ENCODE results near the gene TMEM233.

The TMEM233 gene

DNA sequence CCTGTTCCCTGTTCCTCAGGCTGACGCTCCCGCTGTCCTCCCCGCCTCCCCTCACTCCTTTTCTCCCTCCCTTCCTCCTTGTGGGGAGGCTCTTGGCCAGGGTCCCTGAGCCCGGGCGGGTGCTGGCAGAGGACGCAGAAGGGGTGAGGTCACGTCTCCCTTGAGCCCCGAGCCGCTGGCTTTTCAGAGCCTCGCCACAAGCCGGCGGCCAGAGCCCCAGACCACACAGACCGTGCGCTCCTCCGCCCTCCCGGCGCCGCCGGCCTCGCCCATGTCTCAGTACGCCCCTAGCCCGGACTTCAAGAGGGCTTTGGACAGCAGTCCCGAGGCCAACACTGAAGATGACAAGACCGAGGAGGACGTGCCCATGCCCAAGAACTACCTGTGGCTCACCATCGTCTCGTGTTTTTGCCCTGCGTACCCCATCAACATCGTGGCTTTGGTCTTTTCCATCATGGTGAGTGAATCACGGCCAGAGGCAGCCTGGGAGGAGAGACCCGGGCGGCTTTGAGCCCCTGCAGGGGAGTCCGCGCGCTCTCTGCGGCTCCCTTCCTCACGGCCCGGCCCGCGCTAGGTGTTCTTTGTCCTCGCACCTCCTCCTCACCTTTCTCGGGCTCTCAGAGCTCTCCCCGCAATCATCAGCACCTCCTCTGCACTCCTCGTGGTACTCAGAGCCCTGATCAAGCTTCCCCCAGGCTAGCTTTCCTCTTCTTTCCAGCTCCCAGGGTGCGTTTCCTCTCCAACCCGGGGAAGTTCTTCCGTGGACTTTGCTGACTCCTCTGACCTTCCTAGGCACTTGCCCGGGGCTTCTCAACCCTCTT, at the start of gene TMEM233:
Gene TMEM233 (plus strand): TSS at position 197 of the 821 bp plus-strand sequence. CDS start 75 bp downstream, at position 272.
- DNase-seq = no peak

DNA sequence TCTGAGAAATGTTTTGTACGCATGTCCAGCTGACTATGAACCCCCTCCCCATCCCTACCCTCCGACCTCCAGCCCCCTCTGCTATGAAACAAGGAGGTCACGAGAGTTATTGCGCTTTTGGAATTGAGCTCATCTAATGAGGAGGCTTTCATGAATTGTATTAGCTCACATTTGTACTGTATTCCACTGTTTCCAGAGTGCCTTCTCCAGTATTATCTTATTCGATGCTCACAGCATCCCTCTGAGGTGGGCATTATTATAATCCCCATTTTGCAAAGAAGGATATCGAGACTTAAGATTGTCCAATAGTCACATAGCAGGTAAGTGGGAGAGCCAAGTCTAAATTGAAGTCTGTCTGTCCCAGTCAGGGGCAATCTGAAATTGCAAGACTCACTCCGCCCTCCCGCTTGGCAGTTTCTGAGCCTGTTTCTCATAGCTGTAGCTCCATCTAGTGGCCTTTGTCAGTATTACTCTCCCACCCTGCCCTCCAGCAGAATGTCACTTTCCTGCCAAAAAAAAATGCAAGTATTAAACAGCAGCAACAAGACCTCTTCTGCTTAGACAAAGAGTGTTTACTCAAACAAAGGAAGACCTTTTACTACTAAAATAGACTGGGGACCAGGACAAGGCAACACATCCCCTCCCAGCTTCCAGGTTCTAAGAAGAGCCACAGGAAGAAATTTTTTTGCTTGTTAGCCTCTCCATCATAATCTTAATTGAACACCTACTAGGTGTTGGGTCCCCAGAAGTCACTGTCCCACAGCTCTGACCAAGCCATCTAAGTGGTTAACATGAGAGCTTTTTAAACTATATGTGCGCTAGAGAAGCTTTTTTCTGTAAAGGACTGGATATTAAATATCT, 48.6 kb upstream of the TMEM233 start:
- DNase-seq = peak; percentile 24 to 27

DNA sequence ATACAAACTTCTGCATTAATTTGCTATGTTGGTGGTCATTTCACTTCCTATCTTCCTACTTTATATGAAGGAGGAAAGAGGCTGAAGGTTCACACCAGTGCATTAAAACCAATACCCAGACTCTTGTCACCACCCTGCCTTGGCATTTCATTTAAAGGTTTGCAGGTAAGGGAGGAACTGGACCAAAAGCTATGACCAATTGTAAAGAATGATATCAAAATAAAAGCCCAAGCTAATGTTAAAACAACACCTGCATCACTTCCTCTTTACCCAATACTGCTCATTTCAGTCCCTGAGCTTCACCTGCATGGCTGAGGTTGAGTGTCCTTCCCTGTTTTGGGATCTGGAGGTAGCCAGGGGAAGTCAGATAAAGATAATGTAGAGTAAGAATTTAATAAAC, 47.2 kb upstream of the TMEM233 start:
- no peak for DNase-seq

- DNase-seq = no peak
Observed at GRCh38 chr12:119547001-119547400, 46.6 kb upstream of the TMEM233 start.

GRCh38 chr12:119556854-119557253, 36.7 kb upstream of the TMEM233 start:
- no peak for DNase-seq

DNA sequence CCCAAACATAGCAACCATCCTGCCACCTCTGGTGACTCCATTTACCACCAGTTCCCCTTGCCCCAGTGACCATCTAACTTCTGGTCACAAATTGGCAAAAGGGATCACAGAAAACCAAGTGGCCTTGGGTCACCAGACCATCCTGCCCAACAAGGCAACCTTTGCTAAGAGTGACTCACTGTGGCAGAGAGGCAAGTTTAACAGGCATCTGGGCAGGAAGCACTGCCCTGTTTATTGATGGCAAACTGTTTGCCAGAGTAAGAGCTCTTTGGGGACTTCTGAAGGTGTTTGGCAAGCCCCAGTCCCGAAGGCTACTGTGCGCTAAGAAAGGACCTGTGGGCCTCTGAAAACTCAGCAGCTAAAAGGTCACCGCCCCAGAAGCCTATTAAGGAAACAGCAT, 28.2 kb upstream of the TMEM233 start:
- no peak for DNase-seq

- no peak for DNase-seq
Observed at GRCh38 chr12:119570771-119571170, 22.8 kb upstream of the TMEM233 start.

- no peak for DNase-seq
Observed at GRCh38 chr12:119573086-119573485, 20.5 kb upstream of the TMEM233 start.

DNA sequence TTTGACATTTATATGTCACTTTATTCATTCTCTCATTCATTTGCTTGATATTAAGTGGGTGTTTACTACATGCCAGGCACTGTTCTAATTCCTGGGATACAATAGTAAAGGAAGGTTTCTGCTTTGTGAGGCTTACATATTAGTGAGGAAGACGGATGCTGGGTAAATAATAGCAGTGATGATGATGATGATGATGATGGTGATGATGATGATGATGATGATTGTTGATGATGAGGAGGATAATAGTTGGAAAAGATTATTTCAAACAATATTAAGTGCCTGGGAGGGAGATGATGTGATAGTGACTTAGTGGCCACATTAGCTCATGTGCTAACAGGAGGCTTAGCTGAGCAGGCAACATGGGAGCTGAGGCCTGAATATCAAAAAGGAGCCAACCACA, 19.3 kb upstream of the TMEM233 start:
- DNase-seq = no peak

DNA sequence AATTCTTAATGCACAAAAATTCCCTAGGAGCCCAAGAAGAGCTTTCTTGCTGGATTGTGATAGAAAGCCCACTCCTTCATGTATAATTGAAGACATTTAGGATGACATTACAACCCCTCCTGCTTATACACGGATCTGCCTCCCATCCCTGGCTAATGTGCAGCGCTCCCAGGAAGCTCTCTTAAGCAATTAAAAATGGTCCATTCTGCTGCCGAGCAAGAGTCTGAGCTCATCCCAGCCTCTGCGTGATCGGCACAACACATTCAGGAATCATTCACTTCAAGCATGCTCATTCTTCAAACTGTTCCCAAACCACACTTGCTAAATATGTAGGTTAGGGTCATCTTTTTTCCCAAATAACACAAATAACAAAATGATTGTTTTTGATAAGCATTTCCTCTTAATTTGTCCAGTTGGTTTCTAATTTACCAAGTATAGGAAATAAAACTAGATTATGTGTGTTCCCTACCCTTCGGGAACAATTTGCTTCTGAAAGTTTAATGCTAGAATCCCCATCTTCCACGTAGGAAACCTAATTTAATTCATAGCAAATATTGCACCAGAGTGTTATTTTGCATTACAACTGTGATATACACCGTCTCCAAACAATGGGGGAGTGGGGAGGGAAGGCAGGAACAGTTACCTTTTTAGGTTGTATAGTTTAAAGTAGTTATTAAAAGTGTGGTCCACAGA, 17.3 kb upstream of the TMEM233 start:
- DNase-seq = no peak

- no peak for DNase-seq
Observed at GRCh38 chr12:119576915-119577314, 16.7 kb upstream of the TMEM233 start.

DNA sequence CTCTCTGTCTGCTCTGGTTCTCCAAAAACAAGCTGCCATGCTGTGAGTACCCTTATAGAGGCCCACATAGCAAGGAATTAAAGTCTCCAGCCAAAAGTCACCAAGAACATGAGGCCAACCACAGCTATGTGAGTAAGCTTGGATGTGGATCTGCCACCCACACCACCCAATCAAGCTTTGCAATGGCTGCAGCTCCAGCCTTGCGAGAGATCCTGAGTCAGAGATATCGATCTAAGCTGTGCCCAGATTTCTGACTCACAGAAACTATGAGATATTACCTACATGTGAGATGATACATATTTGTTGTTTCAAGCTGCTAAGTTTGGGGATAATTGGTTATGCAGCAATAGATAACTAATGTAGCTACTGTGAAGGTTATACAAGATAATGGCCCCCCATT, 15.5 kb upstream of the TMEM233 start:
- no peak for DNase-seq

GRCh38 chr12:119589097-119589496, 4.5 kb upstream of the TMEM233 start:
- DNase-seq = no peak

- DNase-seq = no peak
Observed at GRCh38 chr12:119589634-119590033, 3.9 kb upstream of the TMEM233 start.

DNA sequence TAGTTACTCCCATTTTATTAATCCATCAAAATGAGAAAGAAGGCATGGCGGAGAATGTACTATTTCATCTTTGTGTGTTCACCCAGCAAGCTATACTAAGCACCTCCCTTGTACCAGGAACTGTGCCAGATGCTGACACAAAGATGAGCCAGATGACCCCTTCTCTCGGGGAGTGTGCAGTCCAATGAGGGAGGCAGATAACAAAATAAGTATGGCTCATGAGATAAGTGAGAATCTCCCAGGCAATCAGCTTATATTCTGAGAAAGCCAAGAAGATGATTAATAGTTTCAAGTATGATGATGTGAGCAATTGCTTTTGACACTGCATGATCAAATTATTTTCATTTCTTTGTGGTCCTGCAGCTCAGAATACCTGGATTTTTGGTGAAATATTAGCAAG, 1.3 kb upstream of the TMEM233 start:
- no peak for DNase-seq

- no peak for DNase-seq
Observed at GRCh38 chr12:119594399-119594730, 791 bp downstream of the TMEM233 start.

DNA sequence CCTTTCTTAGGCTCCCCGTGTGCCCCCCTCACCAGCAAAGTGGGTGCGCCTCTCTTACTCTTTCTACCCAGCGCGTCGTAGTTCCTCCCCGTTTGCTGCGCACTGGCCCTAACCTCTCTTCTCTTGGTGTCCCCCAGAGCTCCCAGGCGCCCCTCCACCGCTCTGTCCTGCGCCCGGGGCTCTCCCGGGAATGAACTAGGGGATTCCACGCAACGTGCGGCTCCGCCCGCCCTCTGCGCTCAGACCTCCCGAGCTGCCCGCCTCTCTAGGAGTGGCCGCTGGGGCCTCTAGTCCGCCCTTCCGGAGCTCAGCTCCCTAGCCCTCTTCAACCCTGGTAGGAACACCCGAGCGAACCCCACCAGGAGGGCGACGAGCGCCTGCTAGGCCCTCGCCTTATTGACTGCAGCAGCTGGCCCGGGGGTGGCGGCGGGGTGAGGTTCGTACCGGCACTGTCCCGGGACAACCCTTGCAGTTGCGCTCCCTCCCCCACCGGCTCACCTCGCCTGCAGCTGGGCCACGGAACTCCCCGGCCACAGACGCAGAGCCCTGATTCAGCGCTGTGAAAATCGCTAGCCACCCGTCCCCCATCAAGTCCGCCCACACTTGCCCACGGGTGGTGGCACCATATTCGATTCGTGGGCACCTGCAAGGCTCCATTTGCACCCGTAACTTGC, 1.3 kb downstream of the TMEM233 start:
- DNase-seq = no peak

DNA sequence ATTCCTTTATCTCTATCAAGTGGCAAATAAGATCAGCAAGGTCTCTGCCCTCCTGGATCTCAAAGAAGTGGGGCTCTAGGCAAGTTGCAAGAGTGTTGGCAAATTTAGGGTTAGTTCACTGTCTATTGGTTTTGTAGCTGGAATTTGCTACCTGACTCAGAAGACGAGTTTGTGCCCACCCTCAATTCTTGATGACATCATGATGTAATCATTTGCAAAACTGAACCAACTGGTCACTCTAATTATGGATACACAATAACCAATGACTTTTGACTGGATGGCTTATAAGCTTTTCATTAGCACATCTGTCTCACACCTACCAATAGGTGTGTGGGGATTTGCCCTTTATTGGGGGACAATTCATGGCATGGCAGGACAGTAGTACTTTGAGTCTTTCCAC, 4.6 kb downstream of the TMEM233 start:
- DNase-seq = no peak

DNA sequence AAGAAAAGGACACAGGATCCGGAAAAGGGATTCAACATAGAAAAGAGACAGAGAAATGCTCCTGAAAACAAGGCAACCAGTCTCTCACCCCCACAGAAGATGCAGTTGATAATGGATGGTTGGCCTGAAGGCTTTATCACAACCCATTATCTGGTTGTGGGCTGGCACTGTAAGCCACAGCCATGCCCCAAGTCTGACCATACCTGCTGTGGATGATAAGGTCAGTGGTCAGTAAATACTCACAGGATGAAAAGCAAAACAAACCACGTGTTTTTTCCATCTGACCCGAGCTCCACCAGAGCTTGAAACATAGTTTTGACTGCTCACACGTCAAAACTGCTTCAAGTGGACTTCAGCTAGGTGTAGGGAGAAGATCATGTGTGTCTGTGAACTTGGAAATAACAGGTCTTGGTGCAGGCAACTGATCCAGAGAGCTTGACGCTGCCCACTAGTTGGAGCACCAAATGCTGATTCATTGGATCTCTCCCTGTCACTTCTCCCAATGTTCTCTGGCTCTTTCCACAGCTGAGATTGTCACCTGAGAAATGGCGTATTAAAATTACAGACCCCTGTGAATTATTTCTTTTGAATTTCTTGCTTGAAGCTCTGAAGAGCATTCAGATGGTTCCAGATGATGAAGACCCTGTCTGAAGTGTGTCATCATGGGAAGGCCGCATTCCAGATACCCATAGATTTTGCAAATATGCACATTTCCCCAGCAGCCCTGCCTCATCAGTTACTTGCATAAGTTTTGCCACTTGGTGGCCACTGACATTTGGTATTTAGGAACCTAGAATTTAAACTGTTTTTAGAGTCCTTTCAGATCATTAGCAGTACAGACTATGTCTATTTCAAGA, 8.5 kb downstream of the TMEM233 start:
- DNase-seq = no peak

GRCh38 chr12:119602734-119603094, 9.1 kb downstream of the TMEM233 start:
- no peak for DNase-seq

- no peak for DNase-seq
Observed at GRCh38 chr12:119603767-119604166, 10.2 kb downstream of the TMEM233 start.

DNA sequence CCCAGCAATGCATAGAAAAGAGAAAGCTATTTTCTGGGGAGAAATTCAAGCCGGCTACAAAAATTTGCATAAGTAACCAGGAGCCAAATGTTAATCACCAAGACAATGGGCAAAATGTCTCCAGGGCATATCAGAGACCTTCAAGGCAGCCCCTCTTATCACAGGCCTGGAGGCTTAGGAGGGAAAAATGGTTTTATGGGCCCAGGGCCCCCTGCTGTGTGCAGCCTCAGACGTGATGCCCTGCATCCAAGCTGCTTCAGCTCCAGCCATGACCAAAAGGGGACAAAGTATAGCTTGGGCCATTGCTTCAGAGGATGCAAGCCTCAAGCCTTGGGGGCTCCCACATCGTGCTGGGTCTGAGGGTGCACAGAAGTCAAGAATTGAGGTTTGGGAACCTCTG, 15.8 kb downstream of the TMEM233 start:
- no peak for DNase-seq

All from stimulated activated CD4-positive, alpha-beta T cell treated with anti-CD3 and anti-CD28 coated beads, Interleukin-4, amount 100 ng/mL, for 4 hours (primary cell).